Activated CD4-positive, CD25-positive, alpha-beta regulatory T cell (primary cell): ENCODE measurements around the gene THUMPD3.

Experiments
- DNase-seq, 4 experiments: peaks; one replicate each; lab custom pipeline; 2025; lab: John Stamatoyannopoulos, UW

The THUMPD3 gene, protein sequence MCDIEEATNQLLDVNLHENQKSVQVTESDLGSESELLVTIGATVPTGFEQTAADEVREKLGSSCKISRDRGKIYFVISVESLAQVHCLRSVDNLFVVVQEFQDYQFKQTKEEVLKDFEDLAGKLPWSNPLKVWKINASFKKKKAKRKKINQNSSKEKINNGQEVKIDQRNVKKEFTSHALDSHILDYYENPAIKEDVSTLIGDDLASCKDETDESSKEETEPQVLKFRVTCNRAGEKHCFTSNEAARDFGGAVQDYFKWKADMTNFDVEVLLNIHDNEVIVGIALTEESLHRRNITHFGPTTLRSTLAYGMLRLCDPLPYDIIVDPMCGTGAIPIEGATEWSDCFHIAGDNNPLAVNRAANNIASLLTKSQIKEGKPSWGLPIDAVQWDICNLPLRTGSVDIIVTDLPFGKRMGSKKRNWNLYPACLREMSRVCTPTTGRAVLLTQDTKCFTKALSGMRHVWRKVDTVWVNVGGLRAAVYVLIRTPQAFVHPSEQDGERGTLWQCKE

DNA sequence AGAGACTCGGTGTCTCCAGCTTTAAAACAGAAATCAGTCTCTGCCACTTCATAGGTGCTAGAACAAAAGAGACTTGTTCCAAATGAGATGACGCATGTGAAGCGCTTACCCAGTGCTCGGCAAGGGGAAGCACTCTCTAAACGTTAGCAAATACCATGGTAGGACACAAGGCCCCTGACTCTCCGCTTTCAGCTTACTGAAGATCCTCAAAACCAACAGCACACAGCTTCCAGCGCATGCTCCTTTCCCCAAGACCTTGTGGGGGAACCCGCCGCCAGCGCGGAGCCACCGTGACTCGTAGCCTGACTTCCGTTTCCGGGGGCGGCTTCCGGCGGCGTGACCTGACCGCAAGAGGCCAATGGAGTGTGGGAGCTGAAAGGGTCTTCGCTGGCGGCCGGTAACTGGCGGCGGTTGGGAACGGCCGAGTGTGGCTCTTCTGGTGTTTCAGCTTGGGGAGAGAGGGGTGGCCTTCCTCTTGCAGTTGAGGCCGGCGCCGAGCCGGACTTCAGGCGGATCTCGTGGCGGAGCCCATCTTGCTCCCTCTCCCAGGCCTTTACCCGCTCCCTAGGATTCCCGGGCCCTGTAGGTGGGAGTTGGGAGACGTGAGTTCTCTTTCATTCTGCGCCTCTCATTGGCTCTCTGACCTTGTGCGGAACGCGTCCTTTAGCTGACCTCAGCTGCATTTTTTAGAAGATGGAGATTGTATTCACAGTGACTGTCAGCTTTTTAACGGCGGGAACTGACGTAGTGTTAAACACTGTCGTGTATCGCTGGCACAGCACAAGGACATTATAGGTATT lies at the start of gene THUMPD3:
Gene THUMPD3, plus strand, starts transcription at position 324 of the 800 bp plus-strand sequence. CDS start 2,015 bp downstream, outside the sequence.
- DNase-seq, result peak; percentile 83 to 86 (median 84)

DNA sequence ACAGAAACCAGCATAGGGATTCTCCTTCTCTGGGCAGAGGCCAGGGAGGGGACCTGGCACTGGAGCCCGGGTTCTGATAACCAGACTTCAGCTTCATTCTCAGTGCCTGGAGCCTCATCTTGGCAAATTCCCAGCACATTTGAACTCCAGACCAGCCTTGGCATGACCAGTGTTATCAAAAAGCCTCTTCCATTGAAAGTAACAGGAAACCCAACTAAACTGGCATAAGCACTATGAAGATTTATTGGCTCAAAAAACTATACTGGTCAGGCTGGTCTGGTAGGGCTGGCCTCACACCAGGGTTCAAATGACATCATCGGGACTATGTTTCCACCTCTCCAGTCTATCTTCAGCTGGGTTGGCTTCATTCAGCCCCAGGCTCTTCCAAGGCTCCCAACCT lies 48.1 kb upstream of the THUMPD3 start:
- DNase-seq, result no peak

DNA sequence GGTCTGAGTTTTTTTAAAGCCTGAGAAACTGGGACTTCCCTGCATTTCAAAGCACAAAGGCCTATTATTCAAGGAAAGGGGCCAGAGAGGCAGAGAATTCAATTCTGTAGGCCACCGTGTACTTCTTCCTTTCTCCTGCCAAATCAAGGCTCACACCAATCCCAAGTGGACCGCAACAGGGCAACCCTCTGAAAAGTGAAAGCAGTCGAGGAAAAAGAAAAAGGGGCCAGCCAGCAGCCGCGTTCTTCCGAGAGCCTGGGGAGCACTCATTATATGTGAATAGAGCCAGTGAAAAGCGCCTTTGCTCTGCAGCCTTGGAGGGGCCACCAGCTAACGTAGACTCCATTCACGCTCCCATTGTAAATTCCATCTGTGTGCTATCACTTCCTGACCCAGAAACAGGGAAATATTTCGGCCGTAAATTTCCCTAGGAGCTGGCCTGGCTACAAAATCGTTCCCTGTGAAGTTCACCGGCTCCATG lies 45.9 kb upstream of the THUMPD3 start:
- DNase-seq, result no peak

DNA sequence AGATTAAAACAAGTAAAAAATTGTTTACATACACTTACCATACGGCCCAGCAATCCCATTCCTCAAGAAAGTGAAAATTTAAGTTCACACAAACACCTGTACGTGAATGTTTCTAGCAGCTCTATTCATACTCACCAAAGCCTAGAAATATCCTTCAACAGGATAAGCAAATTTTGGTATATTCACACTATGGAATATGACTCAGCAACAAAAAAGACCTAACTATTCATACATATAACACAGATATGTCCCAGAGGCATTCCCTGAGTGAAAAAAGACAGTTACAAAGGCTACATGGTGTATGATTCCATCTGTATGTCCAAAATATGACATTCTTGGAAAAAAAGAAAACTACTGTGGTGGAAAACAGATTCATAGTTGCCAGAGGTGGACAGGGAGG lies 40.1 kb upstream of the THUMPD3 start:
- DNase-seq, result no peak

DNA sequence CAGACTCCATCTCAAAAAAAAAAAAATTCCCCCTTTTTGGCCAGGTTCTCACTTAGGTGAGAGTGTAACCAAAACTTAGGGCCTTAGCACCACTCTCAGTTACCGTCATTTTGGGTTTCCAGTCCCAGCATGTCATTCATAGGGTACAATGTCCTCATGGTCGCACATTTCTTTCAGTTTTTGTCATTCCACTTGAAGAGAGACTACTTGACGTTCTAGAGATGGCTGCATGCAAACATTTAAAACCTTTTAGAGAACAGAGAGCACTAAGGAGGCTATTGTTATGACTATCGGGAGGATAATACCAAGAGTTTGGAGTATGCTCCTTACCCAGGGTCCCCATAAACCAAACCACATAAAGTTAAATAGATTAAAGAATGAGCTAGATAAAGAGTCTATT lies 37.9 kb upstream of the THUMPD3 start:
- no peak for DNase-seq

DNA sequence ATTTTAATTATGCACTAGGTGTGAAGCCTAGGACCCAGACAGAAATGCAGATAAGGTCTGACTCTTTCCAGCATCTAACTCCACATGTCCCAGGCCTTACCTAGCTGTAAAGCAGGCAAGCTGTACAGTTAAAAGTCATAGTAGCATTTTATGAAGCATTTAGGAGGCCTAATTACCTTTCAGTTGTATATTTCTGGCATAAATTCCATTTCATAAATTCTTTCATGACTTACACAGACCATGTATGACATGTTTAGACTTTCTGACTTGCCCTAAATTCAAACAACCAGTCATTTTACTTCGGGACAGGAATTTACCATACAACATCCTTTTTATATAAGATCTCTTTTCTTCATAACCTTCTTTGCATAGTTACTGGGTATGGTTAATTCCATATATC lies 35.3 kb upstream of the THUMPD3 start:
- no peak for DNase-seq

DNA sequence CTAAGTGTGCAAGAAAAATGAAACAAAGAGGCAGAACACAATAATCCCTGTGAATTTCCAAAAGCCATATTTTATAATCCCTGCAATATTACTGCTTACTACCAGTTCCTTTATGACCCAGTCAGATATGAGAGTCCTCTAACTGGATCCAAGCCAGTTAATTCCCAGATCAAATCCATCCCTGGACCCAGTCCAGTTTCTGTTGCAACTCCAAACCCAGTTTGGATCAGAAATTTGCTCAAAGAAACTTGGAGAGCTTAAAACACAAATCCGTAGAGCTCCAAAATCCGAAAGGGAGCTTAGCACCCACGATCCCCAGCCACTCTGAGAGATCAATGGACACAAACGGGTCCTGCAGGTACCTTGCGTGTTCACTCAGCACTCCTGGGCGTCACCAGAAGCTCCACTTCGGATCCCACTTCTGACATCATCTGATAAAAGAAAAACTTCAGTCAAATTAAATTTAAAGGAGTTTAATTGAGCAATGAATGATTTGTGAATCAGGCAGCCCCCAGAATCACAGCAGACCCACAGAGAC lies 32.6 kb upstream of the THUMPD3 start:
- DNase-seq, result no peak

DNA sequence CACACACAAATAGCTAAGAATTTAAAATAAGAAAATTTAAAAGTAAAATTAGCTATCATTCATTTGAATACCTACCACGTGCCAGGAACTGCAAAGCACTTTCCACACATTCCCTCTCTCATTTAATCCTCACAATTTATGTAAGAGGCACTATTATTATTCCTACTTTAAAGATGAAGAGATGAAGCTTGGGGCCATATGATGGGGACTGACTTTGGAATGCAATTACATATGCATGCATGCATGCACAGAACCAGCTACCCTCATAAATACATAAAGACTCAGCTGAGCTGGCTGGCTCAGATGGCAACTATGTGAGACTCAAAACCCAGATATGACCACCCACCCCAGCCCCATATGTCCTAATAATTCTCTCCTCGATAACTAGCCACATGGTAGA lies 31.7 kb upstream of the THUMPD3 start:
- DNase-seq, result no peak

DNA sequence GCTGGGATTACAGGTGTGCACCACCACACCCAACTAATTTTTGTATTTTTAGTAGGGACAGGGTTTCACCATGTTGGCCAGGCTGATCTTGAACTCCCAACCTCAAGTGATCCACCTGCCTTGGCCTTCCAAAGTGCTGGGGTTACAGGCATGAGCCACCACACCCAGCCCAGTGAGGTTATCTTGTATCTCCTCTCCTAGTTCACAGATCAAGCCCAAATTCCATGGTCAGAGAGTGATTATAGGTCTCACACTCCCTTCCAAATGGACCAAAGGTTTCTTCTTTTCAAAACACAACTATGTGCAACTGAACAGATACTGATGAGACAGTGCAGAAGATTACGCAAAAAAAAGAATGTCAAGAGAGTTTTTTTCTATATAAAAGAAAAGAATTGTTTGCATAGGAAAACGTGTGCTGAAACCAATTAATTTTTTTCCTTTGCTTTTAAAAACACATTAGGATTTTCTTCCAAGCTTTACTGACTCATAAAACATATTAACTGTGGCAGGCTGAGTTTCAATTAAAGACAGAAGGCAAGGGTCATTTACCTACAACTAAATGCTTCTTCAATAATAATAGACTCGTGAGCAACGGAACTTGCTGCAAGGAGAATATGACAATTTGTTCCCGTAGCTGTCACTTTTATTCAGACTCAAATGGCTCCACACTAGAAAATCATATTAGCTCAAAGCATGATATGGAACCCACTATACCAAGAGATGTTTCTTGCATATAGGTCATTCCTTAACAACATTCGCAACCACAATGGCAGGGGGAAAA lies 30.4 kb upstream of the THUMPD3 start:
- no peak for DNase-seq

DNA sequence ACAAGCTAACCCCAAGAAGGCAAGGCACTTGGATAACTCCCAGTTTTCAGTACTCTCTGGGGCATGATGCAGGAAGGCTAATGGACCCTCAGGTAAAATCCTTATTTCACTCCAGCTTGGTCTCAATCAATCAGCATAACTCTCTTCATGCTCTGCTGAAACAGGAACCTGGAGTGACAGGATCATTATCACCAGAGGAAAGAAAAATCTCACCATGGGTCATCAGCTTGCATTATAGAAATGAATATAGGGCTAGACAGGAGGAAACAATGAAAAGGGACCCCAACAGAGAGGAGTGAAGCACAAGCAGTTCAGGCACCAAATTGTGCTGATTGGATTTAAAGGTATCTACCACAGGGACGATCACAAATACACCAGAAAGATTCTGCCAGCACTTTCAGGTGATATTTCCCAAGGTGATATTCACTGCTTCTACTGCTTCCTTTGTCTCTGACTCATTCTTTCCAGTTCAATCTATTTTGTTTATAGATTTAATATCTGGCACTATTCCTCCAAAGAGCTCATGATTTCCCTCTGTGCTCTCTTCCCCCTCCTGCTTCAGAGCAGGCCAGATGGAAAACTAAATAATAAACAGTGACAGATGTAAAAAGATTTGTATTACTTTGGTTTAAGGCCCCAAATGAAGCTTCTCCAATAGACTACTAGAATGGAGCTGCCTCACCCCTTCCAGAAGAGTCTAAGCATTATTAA lies 22.9 kb upstream of the THUMPD3 start:
- DNase-seq, result no peak

DNA sequence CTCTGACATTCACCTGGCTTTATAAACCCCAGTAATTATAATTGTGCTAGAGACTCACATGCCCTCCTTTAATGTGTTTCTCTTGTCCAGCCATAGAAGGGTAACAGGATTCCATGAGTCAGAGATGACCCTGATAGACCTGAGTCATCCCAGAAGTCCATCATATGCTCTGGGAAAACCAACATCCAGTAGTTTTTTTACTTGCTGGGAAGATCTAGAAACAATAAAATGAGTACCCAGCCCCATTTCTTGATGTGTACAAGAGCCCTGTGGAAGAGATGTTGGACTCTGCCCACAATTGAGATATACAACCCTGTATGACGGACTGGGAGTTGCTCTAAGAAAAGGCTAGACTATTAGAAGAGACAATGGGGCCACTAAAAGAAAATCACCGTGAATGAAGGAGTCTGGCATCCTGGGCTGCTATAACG lies 22.4 kb upstream of the THUMPD3 start:
- DNase-seq, result no peak

DNA sequence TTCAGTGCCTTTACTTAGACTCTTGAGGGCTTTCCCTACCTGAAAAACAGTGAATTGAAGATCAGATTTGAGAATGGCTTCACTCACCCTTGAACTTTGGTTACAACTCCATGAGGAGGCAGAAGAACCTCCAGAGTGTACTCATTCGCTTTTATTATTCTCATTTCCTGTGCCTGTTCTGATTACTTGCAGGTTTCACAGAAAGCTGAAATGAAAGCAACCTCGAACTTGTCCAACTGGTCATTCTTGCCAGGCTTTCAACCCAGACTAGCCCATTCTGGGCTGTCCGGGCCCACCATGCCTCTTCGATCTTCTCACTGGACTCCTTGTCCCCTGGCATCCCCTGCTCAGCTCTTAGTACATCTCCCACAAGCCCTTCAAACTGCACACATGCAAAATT lies 20.2 kb upstream of the THUMPD3 start:
- DNase-seq, result no peak

DNA sequence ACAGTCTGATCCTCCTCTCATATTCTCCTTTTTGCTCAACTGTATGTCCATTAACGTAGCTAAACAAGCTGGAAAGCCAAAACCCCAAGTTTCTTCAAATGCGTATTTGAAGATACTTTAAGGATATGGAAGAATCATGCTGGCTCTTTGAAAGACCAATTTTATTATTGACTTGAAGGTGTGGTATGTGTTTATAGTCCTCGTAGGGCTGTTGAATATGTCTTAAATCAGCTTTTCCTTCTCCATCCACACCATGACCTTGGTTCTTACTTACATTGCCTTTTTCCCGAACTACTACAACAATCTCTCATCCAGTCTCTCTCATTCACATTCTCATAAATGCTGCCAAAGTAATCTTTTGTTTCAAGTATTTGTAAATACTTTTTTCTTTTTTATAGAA lies 19.7 kb upstream of the THUMPD3 start:
- no peak for DNase-seq

DNA sequence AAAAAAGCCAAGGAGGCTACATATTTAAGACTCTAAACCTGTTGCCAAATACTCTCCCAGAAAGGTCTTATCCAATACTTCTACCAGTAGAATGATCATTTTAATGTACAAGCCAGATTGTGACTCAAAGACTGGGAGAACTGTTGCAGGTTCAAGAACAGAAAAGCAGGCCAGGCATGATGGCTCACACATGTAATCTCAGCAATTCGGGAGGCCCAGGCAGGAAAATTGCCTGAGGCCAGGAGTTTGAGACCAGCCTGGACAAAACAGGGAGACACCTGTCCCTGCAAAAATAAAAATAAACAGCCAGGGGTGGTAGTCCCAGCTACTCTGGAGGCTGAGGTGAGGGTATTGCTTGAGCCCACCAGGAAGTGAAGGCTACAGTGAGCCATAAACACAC lies 17.8 kb upstream of the THUMPD3 start:
- no peak for DNase-seq

DNA sequence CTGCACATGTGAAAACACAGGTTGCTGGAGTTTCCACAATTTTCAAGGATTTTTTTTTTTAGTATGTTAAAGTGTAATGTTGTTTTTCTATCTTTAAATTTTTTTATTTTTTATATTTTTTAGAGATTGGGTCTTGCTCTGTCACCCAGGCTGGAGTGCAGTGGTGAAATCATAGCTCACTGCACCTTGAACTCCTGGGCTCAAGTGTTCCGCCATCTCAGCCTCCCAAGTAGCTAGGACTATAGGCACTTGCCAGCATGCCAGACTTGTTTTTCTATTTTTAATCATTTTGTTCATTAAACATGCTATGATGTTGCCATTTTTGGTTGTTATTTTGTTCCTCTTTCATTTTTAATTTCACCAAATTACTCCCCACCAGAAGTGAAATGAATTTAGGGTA lies 16.7 kb upstream of the THUMPD3 start:
- no peak for DNase-seq

DNA sequence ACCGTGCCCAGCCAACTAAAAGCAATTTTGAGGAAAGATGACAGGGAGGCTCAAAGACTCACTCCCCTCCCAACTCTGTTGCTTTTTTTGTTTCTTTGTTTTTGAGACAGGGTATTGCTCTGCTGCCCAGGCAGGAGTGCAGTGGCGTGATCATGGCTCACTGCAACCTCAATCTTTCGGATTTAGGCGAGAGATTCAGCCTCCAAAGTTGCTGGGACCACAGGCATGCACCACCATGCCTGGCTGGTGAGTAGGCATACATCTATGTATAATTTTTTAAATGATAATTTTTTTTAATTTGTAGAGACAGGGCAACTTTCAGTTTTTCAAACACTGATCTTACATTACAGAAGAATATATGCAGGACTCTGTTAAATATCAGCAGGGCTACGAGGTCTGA lies 15.8 kb upstream of the THUMPD3 start:
- DNase-seq, result no peak

DNA sequence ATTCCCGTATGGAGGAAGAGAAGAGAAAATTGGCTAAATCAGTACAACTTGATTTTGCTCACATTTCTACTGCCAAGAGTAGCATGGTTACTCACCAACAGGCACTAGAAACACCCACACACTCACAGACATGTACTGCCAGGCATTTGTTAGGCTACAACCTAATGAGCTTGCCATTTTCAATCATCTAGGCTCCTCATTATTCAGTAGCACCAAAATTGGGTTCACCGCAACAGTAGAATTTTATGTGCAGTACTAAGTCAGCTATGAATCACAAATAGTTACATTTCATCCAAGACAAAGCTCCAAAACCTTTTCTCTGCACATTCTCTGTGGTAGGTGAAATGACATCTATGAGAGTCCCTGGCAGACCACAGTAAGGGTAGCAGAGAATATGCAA lies 15.0 kb upstream of the THUMPD3 start:
- no peak for DNase-seq

DNA sequence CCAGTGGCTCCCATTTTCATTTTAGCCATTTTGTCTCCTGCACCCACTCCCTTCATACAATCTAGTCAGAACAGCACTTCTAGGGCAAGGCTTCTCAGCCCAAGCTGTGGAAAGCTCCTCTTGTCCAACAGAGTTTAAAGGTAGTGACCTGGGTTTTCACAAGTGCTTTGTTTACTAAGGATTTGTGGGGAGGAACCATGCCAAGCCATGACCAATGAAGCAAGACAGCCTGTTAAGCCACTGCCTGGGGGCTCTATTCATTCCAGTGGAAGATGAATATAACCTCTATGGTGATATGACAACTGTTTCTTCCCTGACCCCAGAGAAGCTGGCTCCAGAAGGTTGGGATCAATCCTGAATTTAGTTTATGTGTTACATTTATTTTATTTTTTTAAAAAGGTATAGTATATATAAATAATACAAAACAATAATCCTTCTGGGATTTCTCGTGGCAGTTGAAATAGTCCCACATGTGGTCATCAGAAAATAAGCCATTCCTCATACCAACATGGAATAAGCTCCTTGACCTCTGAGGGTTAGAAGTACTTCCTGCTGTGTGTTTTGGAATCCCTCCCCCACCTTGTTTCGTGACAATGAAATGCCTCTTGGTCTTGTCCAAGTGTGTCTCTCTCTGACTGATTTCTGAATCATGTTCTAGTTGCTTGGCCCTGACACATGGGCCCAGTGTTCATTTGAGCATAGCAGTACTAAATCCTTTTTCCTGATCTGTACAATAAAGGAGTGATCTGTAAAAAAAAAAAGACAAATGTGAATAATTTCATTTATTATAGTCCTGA lies 13.3 kb upstream of the THUMPD3 start:
- DNase-seq, result no peak

DNA sequence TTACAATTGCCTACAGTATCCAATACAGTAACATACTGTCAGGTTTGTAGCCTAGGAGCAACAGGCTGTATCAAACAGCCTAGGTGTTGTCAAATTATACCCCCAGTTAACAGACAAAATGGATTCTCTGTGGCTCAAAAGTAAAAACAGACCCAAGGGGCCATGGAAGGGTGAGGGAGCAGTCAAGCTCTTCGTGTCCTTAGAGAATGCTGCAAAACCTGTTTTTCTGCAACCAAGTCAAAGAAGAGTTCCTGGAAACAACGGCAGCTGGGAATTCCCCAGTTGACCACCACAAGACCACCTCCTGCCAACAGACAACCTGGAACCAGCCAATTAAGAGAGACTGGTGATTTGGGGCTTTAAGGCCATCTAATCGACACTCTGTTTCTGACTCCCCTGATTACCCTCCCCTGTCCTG lies 11.1 kb upstream of the THUMPD3 start:
- no peak for DNase-seq
